Ramos (cell line): ENCODE measurements around the gene UBAC1.
"Not testable (repeated sequence)": the region's sequence is repeated elsewhere in the genome, so short reads cannot be mapped to it uniquely, and the experiment has no call there.

Source experiments
- in situ Hi-C: fragments of 300-500 bp; cut with MboI; formaldehyde crosslinking; loops from one replicate; pipeline ENCODE4 v1.14.3; 2022; ENCODE audit warnings: low sequenced_read_pairs; ENCODE audit not compliant: unreplicated experiment

UBAC1 gene

GRCh38 chr9:135925496-135926133, 35.6 kb downstream of the UBAC1 start:
- in situ Hi-C loops = no loop called here

GRCh38 chr9:135924628-135925338, 36.4 kb downstream of the UBAC1 start:
- in situ Hi-C loops = no loop called here

DNA sequence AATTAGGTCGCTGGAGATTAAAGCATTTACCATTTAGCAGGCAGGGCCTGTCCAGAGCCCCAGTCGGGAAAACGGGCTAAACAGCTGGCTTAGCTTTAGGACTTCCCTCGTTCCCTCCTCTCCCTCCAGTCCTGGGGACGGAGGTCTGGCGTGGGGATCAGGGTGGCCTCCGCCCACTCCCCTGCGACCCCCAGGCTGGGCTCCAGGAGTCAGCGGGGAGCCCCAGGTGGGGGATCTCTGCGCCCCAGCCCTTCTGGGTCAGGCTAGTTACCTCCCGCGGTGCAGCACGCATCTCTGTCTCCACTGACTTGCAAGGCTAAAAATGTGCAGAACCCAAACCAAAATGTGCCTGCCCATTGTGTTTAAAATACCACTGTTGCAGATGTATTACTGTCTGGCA, 37.7 kb downstream of the UBAC1 start:
- in situ Hi-C loops = no loop called here

DNA sequence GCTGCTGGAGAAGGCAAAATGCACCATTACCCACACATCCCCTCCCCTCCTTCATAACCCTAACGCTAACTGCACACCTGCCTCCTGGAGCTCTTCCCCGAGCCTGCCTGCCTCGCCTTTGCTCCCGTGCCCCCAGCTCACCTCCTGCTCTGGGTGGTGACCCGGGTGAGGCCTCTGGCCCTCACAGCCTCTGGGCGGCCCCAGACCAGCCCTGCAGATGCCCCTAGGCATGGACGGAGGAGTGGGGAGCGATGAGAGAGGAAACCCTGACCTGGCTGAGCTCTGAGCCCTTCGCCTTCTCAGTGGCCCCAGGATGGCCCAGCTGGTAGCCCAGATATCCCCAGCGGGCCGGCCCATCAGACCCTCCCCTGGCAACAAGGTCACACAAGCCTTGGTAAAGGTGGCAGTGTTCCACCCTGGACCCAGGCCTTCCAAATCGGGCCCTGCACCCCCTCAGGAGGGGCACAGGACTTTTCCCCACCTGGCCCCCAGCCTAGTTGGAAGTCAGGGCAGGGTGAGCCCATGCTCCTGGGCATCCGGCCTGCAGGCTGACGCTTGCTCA, 39.3 kb downstream of the UBAC1 start:
- in situ Hi-C loops = no loop called here

DNA sequence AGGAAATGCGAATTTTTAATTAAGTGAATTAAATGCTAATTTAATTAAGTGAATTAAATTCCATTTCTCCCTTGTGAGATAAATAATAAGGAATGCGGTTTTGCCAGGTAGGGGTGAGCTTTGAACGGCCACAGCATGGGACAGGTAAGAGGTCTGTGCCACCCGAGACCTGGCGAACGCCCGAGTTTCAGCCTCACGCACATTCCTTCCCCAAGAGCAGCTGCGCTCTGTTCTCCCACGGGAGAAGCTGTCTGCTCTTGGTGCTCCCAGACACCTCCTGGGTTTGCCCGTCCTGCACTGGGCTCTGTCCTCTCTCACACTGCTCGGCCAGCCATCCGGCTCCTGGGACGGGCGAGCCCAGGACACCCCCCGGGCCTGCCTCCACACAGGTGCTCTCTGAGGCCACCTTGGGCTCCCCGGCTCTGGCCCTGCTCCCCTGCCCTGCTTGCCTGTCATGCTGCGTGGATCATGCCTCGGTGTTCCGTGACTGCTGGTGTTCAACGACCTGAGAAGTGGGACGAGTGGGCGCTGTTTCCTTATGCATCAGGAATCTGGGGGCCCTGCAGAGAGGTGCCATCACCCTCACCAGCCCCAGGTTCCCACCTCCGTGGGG, 40.1 kb downstream of the UBAC1 start:
- in situ Hi-C loops = no loop called here

- in situ Hi-C loops = no loop called here
These were observed 40.8 kb downstream of the UBAC1 start for GRCh38 chr9:135920256-135920930.

DNA sequence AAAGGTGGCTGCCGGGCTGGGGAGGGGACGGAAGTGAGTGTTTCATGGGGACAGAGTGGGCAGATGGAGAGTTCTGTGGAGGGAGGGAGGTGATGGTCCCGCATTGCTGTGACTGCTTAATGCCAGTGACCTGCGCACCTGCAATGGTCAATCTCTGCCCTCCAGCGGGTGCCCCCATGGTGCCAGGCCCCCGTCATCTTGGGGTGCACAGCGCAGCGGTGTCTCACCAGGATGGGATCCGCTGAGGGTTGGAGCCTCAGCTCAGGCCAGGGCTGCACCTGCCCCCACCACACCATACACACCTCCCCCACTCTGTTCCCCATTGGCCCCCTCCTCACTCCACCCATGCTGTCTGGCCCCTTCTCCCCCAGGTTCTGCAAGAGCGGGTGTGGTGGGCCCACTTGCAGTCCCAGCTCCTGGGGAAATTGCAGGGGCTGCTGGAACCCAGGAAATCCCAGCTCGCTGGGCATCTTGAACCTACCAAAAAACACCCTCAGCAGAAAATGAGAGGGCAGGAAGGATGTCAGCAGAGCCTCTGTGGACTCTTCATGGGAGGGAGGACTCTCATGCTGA, 41.8 kb downstream of the UBAC1 start:
- in situ Hi-C loops = no loop called here

DNA sequence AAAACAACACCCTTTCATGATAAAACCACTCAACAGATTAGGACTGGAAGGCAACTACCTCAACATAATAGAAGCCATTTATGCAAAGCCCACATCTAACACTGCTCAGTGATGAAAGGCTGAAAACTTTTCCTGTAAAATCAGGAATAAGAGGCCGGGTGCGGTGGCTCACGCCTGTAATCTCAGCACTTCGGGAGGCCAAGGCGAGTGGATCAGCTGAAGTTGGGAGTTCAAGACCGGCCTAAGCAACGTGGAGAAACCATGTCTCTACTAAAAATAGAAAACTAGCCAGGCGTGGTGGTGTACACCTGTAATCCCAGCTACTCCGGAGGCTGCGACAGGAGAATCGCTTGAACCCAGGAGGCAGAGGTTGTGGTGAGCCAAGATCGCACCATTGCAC, 44.9 kb downstream of the UBAC1 start:
- in situ Hi-C loops = not testable (repeated sequence)

DNA sequence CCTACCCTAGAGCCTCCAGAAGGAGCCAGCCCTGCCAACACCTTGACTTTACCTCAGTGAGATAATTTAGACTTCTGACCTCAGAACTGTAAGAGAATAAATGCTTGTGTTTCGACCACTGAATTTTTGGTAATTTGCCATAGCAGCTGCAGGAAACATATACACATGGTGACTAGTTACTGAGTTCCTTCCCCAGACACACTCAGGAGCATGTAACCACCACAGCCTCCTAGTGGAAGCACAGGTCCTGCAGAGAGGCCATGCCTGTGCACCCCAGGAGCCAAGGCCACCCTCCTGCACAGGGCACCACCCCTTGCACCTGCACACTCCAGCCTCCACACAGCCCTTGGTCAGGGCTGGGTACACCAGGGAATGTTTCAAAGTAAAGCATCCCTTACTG, 46.3 kb downstream of the UBAC1 start:
- in situ Hi-C loops = no loop called here

DNA sequence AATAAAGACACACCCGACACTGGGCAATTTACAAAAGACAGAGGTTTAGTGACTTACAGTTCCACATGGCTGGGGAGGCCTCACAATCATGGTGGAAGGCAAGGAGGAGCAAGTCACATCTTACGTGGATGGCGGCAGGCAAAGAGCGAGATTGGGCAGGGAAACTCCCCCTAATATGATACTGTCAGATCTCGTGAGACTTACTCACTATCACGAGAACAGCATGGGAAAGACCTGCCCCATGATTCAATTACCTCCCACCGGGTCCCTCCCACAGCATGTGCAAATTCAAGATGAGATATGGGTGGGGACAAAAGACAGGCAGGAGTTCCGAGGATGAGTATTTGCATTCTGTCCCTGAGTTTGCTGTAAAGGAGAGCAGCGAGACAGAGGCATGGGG, 49.9 kb downstream of the UBAC1 start:
- in situ Hi-C loops = not testable (repeated sequence)

DNA sequence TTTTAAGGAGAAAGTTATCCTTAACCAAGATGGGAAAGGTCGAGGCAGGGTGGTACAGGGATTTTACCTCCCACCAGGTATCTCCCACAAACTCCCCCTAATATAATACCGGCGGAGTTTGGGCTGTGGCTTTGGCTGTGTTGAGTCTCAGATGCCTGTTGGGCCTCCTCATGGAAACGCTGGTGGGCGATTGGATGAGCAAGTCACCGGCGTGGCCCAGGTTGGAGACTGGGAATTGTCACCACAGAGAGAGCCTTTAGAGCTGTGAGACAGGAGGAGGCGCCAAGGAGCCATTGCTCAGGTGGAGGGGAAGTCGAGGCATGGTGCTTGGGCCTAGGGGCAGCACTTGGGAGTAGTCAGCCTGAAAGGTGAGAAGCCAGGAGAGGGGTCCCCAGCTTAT, 50.4 kb downstream of the UBAC1 start:
- in situ Hi-C loops = no loop called here

- in situ Hi-C loops = no loop called here
These were observed 51.0 kb downstream of the UBAC1 start for GRCh38 chr9:135910216-135910615.

GRCh38 chr9:135909371-135909770, 51.8 kb downstream of the UBAC1 start:
- in situ Hi-C loops = no loop called here

DNA sequence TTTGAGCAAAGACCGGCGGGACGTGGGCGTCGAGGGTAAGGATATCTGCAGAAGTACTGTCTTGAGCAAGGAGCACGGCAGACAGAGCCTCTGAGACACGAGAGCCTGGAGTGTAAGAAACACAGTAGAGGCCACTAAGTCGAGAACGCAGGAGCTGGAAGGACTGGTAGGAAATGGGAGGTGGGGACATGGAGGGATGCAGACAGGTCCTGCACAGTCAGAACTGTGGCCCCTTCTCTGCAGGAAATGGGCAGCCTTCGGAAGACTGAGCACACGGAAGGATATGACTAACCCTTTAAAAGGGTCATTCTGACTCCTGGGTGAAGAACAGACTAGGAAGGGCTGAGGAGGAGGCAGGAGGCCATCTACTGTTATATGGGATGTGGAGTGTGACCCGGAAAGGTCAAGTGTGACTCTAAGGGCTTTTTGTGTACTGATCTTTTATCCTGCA, 52.4 kb downstream of the UBAC1 start:
- in situ Hi-C loops = no loop called here

DNA sequence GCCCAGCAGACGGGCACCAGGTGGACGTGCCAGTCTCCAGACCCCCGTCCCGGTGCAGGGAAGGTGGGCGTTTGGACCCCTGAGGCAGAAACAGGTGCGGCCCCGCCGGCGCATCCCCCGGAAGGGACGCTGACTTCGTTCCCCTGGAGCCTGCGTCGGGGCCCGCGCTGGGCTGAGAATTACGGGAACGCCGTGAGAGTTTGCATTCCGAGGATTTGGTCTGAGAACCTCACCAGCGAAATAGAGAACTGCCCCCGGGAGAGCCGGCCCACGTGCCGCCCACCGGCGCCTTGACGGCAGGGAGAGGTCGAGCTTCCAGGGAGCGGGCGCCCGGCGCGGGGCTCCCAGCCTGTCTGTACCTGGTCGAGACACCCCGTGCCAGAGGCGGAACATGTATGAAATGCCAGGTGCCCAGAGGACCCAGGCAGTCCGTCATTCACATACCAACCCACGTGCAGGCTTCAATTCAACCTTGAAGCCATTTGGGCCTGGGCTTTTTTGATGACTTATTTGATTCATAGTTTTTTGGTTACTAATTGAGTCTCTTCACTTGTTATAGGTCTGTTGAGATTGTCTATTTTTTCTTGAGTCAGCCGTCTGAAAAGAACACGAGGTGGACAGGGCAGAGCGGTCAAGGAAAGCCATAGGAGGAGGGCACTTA, 53.0 kb downstream of the UBAC1 start:
- in situ Hi-C loops = no loop called here

DNA sequence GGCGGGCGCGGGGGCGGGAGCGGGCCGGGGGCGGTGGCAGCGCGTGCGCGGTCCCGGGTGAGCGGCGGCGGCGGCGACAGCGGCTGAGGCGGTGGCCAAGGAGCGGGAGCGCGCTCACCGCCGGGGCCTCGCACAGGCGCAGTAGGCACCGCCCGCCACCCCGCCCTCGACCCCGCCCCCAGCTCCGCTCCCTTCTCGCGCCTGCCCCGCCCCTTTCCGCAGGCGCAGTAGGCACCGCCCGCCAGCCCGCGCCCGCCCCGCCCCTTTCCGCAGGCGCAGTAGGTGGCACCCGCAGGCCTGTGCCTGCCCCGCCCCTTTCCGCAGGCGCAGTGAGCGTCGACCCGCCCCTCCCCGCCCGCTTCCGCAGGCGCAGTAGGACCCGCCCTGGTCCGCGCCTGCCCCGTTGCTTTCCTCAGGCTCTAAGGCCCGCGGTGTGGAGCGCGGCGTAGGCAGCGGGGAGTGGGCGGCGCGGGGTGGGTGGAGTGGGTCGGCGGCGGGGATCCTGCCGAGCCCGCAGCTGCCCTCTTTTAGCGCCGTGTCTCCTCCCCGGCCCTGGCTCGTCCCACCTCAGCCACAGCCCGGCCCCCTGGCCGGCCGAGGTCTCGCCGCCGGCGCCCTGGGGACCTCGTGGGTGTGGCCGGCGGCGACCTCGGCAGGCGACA, 53.6 kb downstream of the UBAC1 start, which contains the start of gene CAMSAP1:
Gene CAMSAP1 (minus strand): TSS at position 116 of the 662 bp plus-strand sequence. CDS start 387 bp downstream, outside the sequence.
- in situ Hi-C loops = no loop called here

- in situ Hi-C loops = no loop called here
These were observed 54.2 kb downstream of the UBAC1 start for GRCh38 chr9:135907006-135907430.

GRCh38 chr9:135906291-135907005, 54.7 kb downstream of the UBAC1 start:
- in situ Hi-C loops = no loop called here
